Cardiac fibroblast (primary cell): ENCODE results near the gene NPEPL1.
A peak's percentile ranks its signal among the peaks of the same experiment; 100 is the strongest.
"Not testable (repeated sequence)": the region's sequence is repeated elsewhere in the genome, so short reads cannot be mapped to it uniquely, and the experiment has no call there.

ENCODE experiments used
- DNase-seq, 2 donors: peaks; one replicate each; pipeline versions ENCODE4 v3.0.0 to v3.0.0-alpha.2; 2010; ENCODE audit warnings: low read depth in 2 of 2
- H3K4me3 ChIP-seq, 2 donors: replicated peaks in 1 of 2; 1 replicate in 1 of 2; 2 replicates in 1 of 2; pipeline ENCODE4 v1.5.1; 2011; ENCODE audit warnings: low read depth in 2 of 2, low read length in 2 of 2, mild to moderate bottlenecking in 2 of 2, moderate library complexity in 1 of 2
- CTCF ChIP-seq: IDR thresholded peaks from one replicate; pipeline ENCODE4 v1.5.1; 2011; ENCODE audit warnings: low read depth, mild to moderate bottlenecking, low read length, inconsistent platforms

The NPEPL1 gene

GRCh38 chr20:58647796-58648501, 44.7 kb upstream of the NPEPL1 start:
- H3K4me3 ChIP-seq = no peak overlapping the region
- no peak for TF ChIP-seq CTCF
- DNase-seq = peak; percentile 75 to 81

GRCh38 chr20:58648502-58648825, 44.1 kb upstream of the NPEPL1 start:
- DNase-seq, H3K4me3 ChIP-seq: not testable (repeated sequence)

GRCh38 chr20:58649288-58650180, 43.1 kb upstream of the NPEPL1 start:
- no peak for DNase-seq
- no peak for TF ChIP-seq CTCF
- H3K4me3 ChIP-seq = peak overlapping the region in 1 of 2 donors; percentile 7

GRCh38 chr20:58650181-58650775, 42.3 kb upstream of the NPEPL1 start:
- no peak for DNase-seq
- peak overlapping the region in 1 of 2 donors; percentile 30 for H3K4me3 ChIP-seq
- TF ChIP-seq CTCF = no peak

- TF ChIP-seq CTCF = peak; percentile 48
- peak; percentile 96 for DNase-seq
- H3K4me3 ChIP-seq = peak within 1 kb of the TSS; percentile 92 to 96
Observed at GRCh38 chr20:58650776-58651558, 41.6 kb upstream of the NPEPL1 start, which contains the start of gene STX16. Gene STX16 (plus strand): TSS chr20:58651283. CDS start chr20:58652007, 724 bp downstream.

- no peak for TF ChIP-seq CTCF
- peak overlapping the region; percentile 92 to 96 for H3K4me3 ChIP-seq
- no peak for DNase-seq
Observed at GRCh38 chr20:58651559-58651945, 41.0 kb upstream of the NPEPL1 start.
